ENCODE results near the gene TNK1.

The TNK1 gene

DNA sequence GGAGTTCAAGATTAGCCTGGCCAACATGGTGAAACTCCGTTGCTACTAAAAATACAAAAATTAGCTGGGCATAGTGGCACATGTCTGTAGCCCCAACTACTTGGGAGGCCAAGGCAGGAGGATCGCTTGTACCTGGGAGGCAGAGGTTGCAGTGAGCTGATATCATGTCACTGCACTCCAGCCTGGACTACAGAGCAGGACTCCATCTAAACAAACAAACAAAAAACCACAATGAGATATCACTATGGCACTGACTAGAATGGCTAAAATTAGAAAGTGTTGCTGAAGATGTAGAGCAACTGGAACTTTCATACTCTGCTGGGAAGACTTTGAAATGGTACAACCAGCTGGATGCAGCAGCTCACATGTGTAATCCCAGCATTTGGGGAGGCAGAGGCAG, 6.5 kb upstream of the TNK1 start:
- Histone ChIP-seq H3K79me2 (ENCODE audit: insufficient read depth, low read length) (no peaks in the 10 kb centered on the region), H3K27me3 (ENCODE audit: insufficient read depth, low read length, poor library complexity) (no peaks in the 10 kb centered on the region), H3K4me1 (ENCODE audit: insufficient read depth, low read length) (no peaks in the 10 kb centered on the region), H3K4me2 (ENCODE audit: insufficient read depth, low read length) (no peak overlapping the region), H3K4me3 (ENCODE audit: low read depth in 1 of 2, low read length in 2 of 2) (no peak overlapping the region), H3K9ac (ENCODE audit: low read depth, low read length) (no peak overlapping the region), H3K36me3 (ENCODE audit: insufficient read depth, low read length) (no peaks in the 10 kb centered on the region), H3K27ac (ENCODE audit: low read length) (no peak overlapping the region), H4K20me1 (ENCODE audit: insufficient read depth, low read length) (no peaks in the 10 kb centered on the region), H2AFZ (ENCODE audit: low read depth, low read length) (no peak overlapping the region), H3K9me3 (ENCODE audit: insufficient read depth, low read length, severe bottlenecking) (no peaks in the 10 kb centered on the region)
- DNase-seq (no peak), ATAC-seq (ENCODE audit: insufficient read depth, low read depth) (no peak)
- TF ChIP-seq, protein P1, sequence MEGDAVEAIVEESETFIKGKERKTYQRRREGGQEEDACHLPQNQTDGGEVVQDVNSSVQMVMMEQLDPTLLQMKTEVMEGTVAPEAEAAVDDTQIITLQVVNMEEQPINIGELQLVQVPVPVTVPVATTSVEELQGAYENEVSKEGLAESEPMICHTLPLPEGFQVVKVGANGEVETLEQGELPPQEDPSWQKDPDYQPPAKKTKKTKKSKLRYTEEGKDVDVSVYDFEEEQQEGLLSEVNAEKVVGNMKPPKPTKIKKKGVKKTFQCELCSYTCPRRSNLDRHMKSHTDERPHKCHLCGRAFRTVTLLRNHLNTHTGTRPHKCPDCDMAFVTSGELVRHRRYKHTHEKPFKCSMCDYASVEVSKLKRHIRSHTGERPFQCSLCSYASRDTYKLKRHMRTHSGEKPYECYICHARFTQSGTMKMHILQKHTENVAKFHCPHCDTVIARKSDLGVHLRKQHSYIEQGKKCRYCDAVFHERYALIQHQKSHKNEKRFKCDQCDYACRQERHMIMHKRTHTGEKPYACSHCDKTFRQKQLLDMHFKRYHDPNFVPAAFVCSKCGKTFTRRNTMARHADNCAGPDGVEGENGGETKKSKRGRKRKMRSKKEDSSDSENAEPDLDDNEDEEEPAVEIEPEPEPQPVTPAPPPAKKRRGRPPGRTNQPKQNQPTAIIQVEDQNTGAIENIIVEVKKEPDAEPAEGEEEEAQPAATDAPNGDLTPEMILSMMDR (IDR thresholded peaks at IDR 0.05; ENCODE audit: borderline replicate concordance, extremely low read depth, low read length, poor library complexity, severe bottlenecking), result no peak
- TF ChIP-seq EZH2 (IDR thresholded peaks at IDR 0.05; ENCODE audit: borderline replicate concordance, low read depth, low read length, severe bottlenecking), result no peak

DNA sequence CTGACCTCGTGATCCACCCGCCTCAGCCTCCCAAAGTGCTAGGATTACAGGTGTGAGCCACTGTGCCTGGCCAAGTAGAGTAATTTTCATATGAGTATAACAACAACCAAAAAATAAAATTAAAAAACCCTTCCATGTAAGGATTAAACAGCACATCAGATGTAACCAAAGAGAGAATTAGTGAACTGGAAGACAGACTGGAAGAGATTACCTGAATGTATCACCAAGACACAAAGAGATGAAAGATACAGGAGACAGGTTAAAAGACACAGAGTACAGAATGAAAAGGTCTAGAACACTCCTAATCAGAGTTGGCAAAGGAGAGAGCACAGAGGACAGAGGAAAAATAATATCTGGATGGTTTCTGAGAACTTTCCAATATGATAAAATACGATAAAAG, 1.8 kb upstream of the TNK1 start:
- no peak overlapping the region for H3K9ac ChIP-seq (ENCODE audit: low read depth, low read length)
- no peaks in the 10 kb centered on the region for H3K9me3 ChIP-seq (ENCODE audit: insufficient read depth, low read length, severe bottlenecking)
- H3K4me2 ChIP-seq (ENCODE audit: insufficient read depth, low read length), result no peak overlapping the region
- no peak for TF ChIP-seq EZH2 (IDR thresholded peaks at IDR 0.05; ENCODE audit: borderline replicate concordance, low read depth, low read length, severe bottlenecking)
- TF ChIP-seq, protein P1 (IDR thresholded peaks at IDR 0.05; ENCODE audit: borderline replicate concordance, extremely low read depth, low read length, poor library complexity, severe bottlenecking), result no peak
- H3K4me1 ChIP-seq (ENCODE audit: insufficient read depth, low read length), result peaks cover 7% of the 10 kb centered on the region
- DNase-seq (no peak), ATAC-seq (ENCODE audit: insufficient read depth, low read depth) (no peak)
- no peaks in the 10 kb centered on the region for H3K36me3 ChIP-seq (ENCODE audit: insufficient read depth, low read length)
- H4K20me1 ChIP-seq (ENCODE audit: insufficient read depth, low read length), result no peaks in the 10 kb centered on the region
- H2AFZ ChIP-seq (ENCODE audit: low read depth, low read length), result no peak overlapping the region
- H3K4me3 ChIP-seq (ENCODE audit: low read depth in 1 of 2, low read length in 2 of 2), result no peak overlapping the region
- H3K27me3 ChIP-seq (ENCODE audit: insufficient read depth, low read length, poor library complexity), result peaks cover 18% of the 10 kb centered on the region
- H3K27ac ChIP-seq (ENCODE audit: low read length), result no peak overlapping the region
- no peaks in the 10 kb centered on the region for H3K79me2 ChIP-seq (ENCODE audit: insufficient read depth, low read length)

DNA sequence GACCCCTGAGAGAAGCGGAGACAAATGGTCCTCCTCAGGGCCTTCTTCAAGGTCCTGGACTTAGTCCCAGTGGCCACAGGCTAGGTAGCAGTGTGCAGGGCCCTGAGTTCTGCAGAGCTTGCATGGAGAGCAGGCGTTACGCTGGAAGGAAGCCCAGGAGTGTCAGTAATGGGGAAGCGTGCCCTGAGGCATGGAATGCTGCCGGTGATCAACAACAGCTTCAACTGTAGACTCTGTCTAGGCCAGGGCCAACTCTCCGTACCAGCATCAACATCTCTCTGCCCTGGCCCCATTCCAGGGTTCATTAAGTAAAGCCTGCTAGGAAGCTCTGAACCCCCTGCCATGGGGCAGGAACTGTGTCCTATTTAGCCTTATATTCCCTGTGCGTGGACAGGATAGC, 568 bp upstream of the TNK1 start:
- no peak overlapping the region for H3K27ac ChIP-seq (ENCODE audit: low read length)
- TF ChIP-seq, protein P1 (IDR thresholded peaks at IDR 0.05; ENCODE audit: borderline replicate concordance, extremely low read depth, low read length, poor library complexity, severe bottlenecking), result no peak
- no peak for TF ChIP-seq EZH2 (IDR thresholded peaks at IDR 0.05; ENCODE audit: borderline replicate concordance, low read depth, low read length, severe bottlenecking)
- H3K9me3 ChIP-seq (ENCODE audit: insufficient read depth, low read length, severe bottlenecking), result no peaks in the 10 kb centered on the region
- no peak for ATAC-seq (ENCODE audit: insufficient read depth, low read depth)
- H3K79me2 ChIP-seq (ENCODE audit: insufficient read depth, low read length), result no peaks in the 10 kb centered on the region
- no peak overlapping the region for H3K4me2 ChIP-seq (ENCODE audit: insufficient read depth, low read length)
- peaks cover 25% of the 10 kb centered on the region for H3K27me3 ChIP-seq (ENCODE audit: insufficient read depth, low read length, poor library complexity)
- no peaks in the 10 kb centered on the region for H4K20me1 ChIP-seq (ENCODE audit: insufficient read depth, low read length)
- DNase-seq, result no peak
- no peak overlapping the region for H3K4me3 ChIP-seq (ENCODE audit: low read depth in 1 of 2, low read length in 2 of 2)
- no peak overlapping the region for H2AFZ ChIP-seq (ENCODE audit: low read depth, low read length)
- no peaks in the 10 kb centered on the region for H3K36me3 ChIP-seq (ENCODE audit: insufficient read depth, low read length)
- H3K4me1 ChIP-seq (ENCODE audit: insufficient read depth, low read length), result peaks cover 14% of the 10 kb centered on the region
- no peak overlapping the region for H3K9ac ChIP-seq (ENCODE audit: low read depth, low read length)

DNA sequence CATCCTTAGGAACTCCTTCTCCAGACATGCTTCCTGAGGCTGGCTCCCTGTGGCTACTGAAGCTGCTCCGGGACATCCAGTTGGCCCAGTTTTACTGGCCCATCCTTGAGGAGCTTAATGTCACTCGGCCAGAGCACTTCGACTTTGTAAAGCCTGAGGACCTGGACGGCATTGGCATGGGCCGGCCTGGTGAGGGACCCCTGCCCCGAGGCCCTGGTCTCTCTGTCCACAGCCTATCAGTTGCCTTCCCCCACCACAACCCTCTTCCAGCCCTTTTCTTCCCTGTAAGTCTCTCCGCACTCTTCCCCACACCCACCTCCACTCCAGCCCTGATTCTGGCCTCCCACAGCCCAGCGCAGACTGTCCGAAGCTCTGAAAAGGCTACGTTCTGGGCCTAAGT, 2.0 kb downstream of the TNK1 start:
- Histone ChIP-seq H3K79me2 (ENCODE audit: insufficient read depth, low read length) (no peaks in the 10 kb centered on the region), H3K9ac (ENCODE audit: low read depth, low read length) (no peak overlapping the region), H3K36me3 (ENCODE audit: insufficient read depth, low read length) (no peaks in the 10 kb centered on the region), H2AFZ (ENCODE audit: low read depth, low read length) (no peak overlapping the region), H3K4me3 (ENCODE audit: low read depth in 1 of 2, low read length in 2 of 2) (no peak overlapping the region), H3K27ac (ENCODE audit: low read length) (no peak overlapping the region), H3K4me2 (ENCODE audit: insufficient read depth, low read length) (no peak overlapping the region), H4K20me1 (ENCODE audit: insufficient read depth, low read length) (no peaks in the 10 kb centered on the region), H3K9me3 (ENCODE audit: insufficient read depth, low read length, severe bottlenecking) (no peaks in the 10 kb centered on the region), H3K4me1 (ENCODE audit: insufficient read depth, low read length) (peaks cover 14% of the 10 kb centered on the region), H3K27me3 (ENCODE audit: insufficient read depth, low read length, poor library complexity) (peaks cover 25% of the 10 kb centered on the region)
- no peak for ATAC-seq (ENCODE audit: insufficient read depth, low read depth)
- no peak for TF ChIP-seq EZH2 (IDR thresholded peaks at IDR 0.05; ENCODE audit: borderline replicate concordance, low read depth, low read length, severe bottlenecking)
- TF ChIP-seq, protein P1 (IDR thresholded peaks at IDR 0.05; ENCODE audit: borderline replicate concordance, extremely low read depth, low read length, poor library complexity, severe bottlenecking), result no peak
- no peak for DNase-seq

Data from DND-41 (cell line).